B cell (primary cell): ENCODE data around the gene FEV. TPM values are rescaled to one million over a fixed set of nuclear protein-coding genes. Genes with fewer than 3 reads are reported as not detected.

Experiments
- ATAC-seq: fragments of 200-7000 bp; cut with Tn5 transposase; one replicate; pipeline ENCODE4 v1.10.0; 2021; ENCODE audit warnings: low read depth, mild to moderate bottlenecking, moderate number of reproducible peaks, moderate library complexity
- CTCF ChIA-PET: fragments of 350-600 bp; sonication (Branson Sonifier 250); formaldehyde crosslinking; loops from one replicate; lab custom pipeline; 2021; ENCODE audit warnings: antibody characterized with exemption, inconsistent platforms; lab: Charles Lee
- POLR2A ChIA-PET: fragments of 350-600 bp; sonication (Branson Sonifier 250); formaldehyde crosslinking; loops from one replicate; lab custom pipeline; 2021; ENCODE audit warnings: antibody characterized with exemption; lab: Charles Lee
- DNase-seq: peaks from one replicate; pipeline ENCODE4 v3.0.0; 2013
- H2AFZ ChIP-seq: 2 replicates; pipeline ENCODE4 v1.6.1; 2012; ENCODE audit warnings: mild to moderate bottlenecking, low read depth, low read length; ENCODE audit not compliant: insufficient read depth, poor library complexity, severe bottlenecking
- H3K27ac ChIP-seq, 2 donors: 1 replicate in 1 of 2; 2 replicates in 1 of 2; pipeline ENCODE4 v1.5.1; 2012 to 2013; ENCODE audit warnings: low read length in 2 of 2, mild to moderate bottlenecking in 2 of 2, moderate library complexity in 1 of 2
- H3K27me3 ChIP-seq, 4 experiments: fragments of 200-600 bp in 1 of 4; sonication (generic) in 1 of 4; replicated peaks in 1 of 4; 1 replicate in 2 of 4; 2 replicates in 2 of 4; pipeline versions ENCODE4 v1.6.1 to v1.7.0; 2013 to 2016; ENCODE audit warnings: low read length in 3 of 4, mild to moderate bottlenecking in 2 of 4, mixed read lengths in 1 of 4, moderate library complexity in 1 of 4; ENCODE audit not compliant: insufficient read depth in 4 of 4, control insufficient read depth in 3 of 4; ENCODE audit errors: control extremely low read depth in 1 of 4
- H3K36me3 ChIP-seq, 2 experiments: replicated peaks in 1 of 2; 1 replicate in 1 of 2; 2 replicates in 1 of 2; pipeline versions ENCODE4 v1.6.1 to v1.7.1; 2013; ENCODE audit warnings: low read length in 1 of 2; ENCODE audit not compliant: insufficient read depth in 2 of 2, control insufficient read depth in 1 of 2; ENCODE audit errors: control extremely low read depth in 1 of 2, extremely low read depth in 1 of 2
- H3K4me1 ChIP-seq, 2 donors: fragments of 200-600 bp in 1 of 2; sonication (generic) in 1 of 2; 1 replicate in 1 of 2; 2 replicates in 1 of 2; pipeline versions ENCODE4 v1.5.1 to v1.6.1; 2013 to 2017; ENCODE audit warnings: low read length in 2 of 2; ENCODE audit not compliant: control insufficient read depth in 2 of 2, insufficient read depth in 2 of 2
- H3K4me2 ChIP-seq: replicated peaks from 2 replicates; pipeline ENCODE3; 2012; ENCODE audit warnings: mild to moderate bottlenecking, low read depth, low read length; ENCODE audit not compliant: poor library complexity, severe bottlenecking
- H3K4me3 ChIP-seq, 5 experiments: fragments of 200-600 bp in 1 of 5; sonication (generic) in 1 of 5; 1 replicate in 3 of 5; 2 replicates in 2 of 5; pipeline versions ENCODE4 v1.5.1 to v1.7.0; 2011 to 2016; ENCODE audit warnings: low read length in 4 of 5, mild to moderate bottlenecking in 4 of 5, low read depth in 2 of 5, control low read depth in 1 of 5, moderate library complexity in 1 of 5; ENCODE audit not compliant: insufficient read depth in 1 of 5; ENCODE audit errors: control extremely low read depth in 1 of 5, extremely low read depth in 1 of 5
- H3K79me2 ChIP-seq: fragments of 200-600 bp; sonication (generic); one replicate; pipeline ENCODE4 v1.6.0; 2016; ENCODE audit warnings: low read length; ENCODE audit not compliant: control insufficient read depth, insufficient read depth
- H3K9ac ChIP-seq: fragments of 200-600 bp; sonication (generic); 2 replicates; pipeline ENCODE4 v1.6.1; 2017; ENCODE audit warnings: mild to moderate bottlenecking, low read length, moderate library complexity
- H3K9me3 ChIP-seq, 3 donors: one replicate each; pipeline versions ENCODE4 v1.6.1 to v1.7.1; 2013; ENCODE audit warnings: low read length in 2 of 3; ENCODE audit not compliant: control insufficient read depth in 2 of 3, insufficient read depth in 1 of 3; ENCODE audit errors: control extremely low read depth in 1 of 3
- H4K20me1 ChIP-seq: 2 replicates; pipeline ENCODE4 v1.6.0; 2012; ENCODE audit warnings: mild to moderate bottlenecking, low read length; ENCODE audit not compliant: insufficient read depth, control insufficient read depth, poor library complexity, severe bottlenecking
- H3K27ac Mint-ChIP-seq: one replicate; pipeline ENCODE4 v1.8.0; 2021; ENCODE audit warnings: mixed read lengths
- H3K27me3 Mint-ChIP-seq: one replicate; pipeline ENCODE4 v1.8.0; 2021; ENCODE audit warnings: mixed read lengths
- H3K4me1 Mint-ChIP-seq: one replicate; pipeline ENCODE4 v1.8.0; 2021; ENCODE audit warnings: mixed read lengths
- H3K4me3 Mint-ChIP-seq: one replicate; pipeline ENCODE4 v1.8.0; 2021; ENCODE audit warnings: mixed read lengths
- H3K9me3 Mint-ChIP-seq: one replicate; pipeline ENCODE4 v1.8.0; 2022; ENCODE audit warnings: mixed read lengths; ENCODE audit not compliant: insufficient read depth
- EZH2 ChIP-seq: IDR thresholded peaks from 2 replicates; pipeline ENCODE4 v1.6.1; 2012; ENCODE audit warnings: borderline replicate concordance, low read depth, mild to moderate bottlenecking, moderate library complexity, low read length; ENCODE audit not compliant: insufficient read depth, poor library complexity, severe bottlenecking
- WGBS: methylation state at CpG from one replicate; pipeline ENCODE4 v1.1.5; 2013; ENCODE audit warnings: missing lambda C conversion rate; ENCODE audit not compliant: insufficient coverage; 5-methylcytosine and 5-hydroxymethylcytosine counted together
- intact Hi-C: fragments of 100-400 bp; cut with micrococcal nuclease; formaldehyde crosslinking; loops from one replicate; pipeline ENCODE4 v1.10.0; 2022
- polyA plus RNA-seq: library from polyadenylated mRNA; depleted of rRNA; stranded (reverse); fragments of >200 nt; gene quantifications from 2 replicates; pipeline ENCODE4 v1.2.3, GENCODE V29; 2012
- total RNA-seq, 2 donors: library from RNA; stranded (reverse); fragments of 120-200 nt in 1 of 2; gene quantifications; 1 replicate in 1 of 2; 2 replicates in 1 of 2; pipeline versions ENCODE4 v1.2.3 to v1.2.4, GENCODE V29; 2013 to 2022
- TF ChIP-seq, protein P1 (sequence below): fragments of 200-600 bp; IDR thresholded peaks from one replicate; pipeline ENCODE4 v1.8.0; 2022; ENCODE audit warnings: antibody characterized with exemption, mild to moderate bottlenecking

Gene FEV
- total and polyA plus RNA-seq, 2 donors (not counting 1 experiment from before 2014, with no cell fraction given): not detected

- Mint-ChIP-seq H3K27ac (no peak overlapping the region), H3K9me3 (no peaks in the 10 kb centered on the region), H3K27me3 (peaks cover 74% of the 10 kb centered on the region), H3K4me1 (peaks cover 12% of the 10 kb centered on the region), H3K4me3 (no peak overlapping the region)
- ATAC-seq: no peak
- 24% methylated on average over 8 of the region's 9 CpGs for WGBS
- Histone ChIP-seq H3K9ac (no peak overlapping the region), H3K27ac (no peak overlapping the region), H3K9me3 (peaks cover 0 to 29% (median 0%) of the 10 kb centered on the region in 3 donors), H2AFZ (no peak overlapping the region), H3K79me2 (no peaks in the 10 kb centered on the region), H4K20me1 (no peaks in the 10 kb centered on the region), H3K4me3 (no peak overlapping the region), H3K36me3 (no peaks in the 10 kb centered on the region), H3K4me2 (no peak overlapping the region), H3K27me3 (peaks cover 0 to 95% (median 62%) of the 10 kb centered on the region in 4 experiments), H3K4me1 (peaks cover 17 to 43% of the 10 kb centered on the region in 2 donors)
- intact Hi-C loops: loop anchor here (10.0 kb wide), 1 partner anchor 65 kb away; no protein-coding TSS in a partner anchor
- TF ChIP-seq, protein P1, sequence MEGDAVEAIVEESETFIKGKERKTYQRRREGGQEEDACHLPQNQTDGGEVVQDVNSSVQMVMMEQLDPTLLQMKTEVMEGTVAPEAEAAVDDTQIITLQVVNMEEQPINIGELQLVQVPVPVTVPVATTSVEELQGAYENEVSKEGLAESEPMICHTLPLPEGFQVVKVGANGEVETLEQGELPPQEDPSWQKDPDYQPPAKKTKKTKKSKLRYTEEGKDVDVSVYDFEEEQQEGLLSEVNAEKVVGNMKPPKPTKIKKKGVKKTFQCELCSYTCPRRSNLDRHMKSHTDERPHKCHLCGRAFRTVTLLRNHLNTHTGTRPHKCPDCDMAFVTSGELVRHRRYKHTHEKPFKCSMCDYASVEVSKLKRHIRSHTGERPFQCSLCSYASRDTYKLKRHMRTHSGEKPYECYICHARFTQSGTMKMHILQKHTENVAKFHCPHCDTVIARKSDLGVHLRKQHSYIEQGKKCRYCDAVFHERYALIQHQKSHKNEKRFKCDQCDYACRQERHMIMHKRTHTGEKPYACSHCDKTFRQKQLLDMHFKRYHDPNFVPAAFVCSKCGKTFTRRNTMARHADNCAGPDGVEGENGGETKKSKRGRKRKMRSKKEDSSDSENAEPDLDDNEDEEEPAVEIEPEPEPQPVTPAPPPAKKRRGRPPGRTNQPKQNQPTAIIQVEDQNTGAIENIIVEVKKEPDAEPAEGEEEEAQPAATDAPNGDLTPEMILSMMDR: no peak
- no peak for TF ChIP-seq EZH2
- ChIA-PET CTCF (interaction anchor here (1.3 kb wide), 1 partner anchor 40 kb away, joined by 3 read pairs; no protein-coding TSS in a partner anchor), POLR2A (no interaction called here)
- DNase-seq: no peak
Observed at GRCh38 chr2:218990052-218990451, 5.1 kb upstream of the FEV start.

GRCh38 chr2:218988650-218989049 lies 3.7 kb upstream of the FEV start:
- H3K4me3 Mint-ChIP-seq: no peak overlapping the region
- peaks cover 21 to 45% of the 10 kb centered on the region in 2 donors for H3K4me1 ChIP-seq
- intact Hi-C loops: no loop called here
- ChIA-PET CTCF (interaction anchor here (0.8 kb wide), 1 partner anchor 8 kb away, joined by 3 read pairs; no protein-coding TSS in a partner anchor), POLR2A (no interaction called here)
- peaks cover 69% of the 10 kb centered on the region for H3K27me3 Mint-ChIP-seq
- H3K79me2 ChIP-seq: no peaks in the 10 kb centered on the region
- no peak overlapping the region for H3K9ac ChIP-seq
- WGBS: 86% methylated on average over 2 of the region's 2 CpGs
- H3K27me3 ChIP-seq: peaks cover 0 to 95% (median 63%) of the 10 kb centered on the region in 4 experiments
- DNase-seq: no peak
- no peaks in the 10 kb centered on the region for H4K20me1 ChIP-seq
- no peak overlapping the region for H3K4me2 ChIP-seq
- peaks cover 0 to 35% (median 0%) of the 10 kb centered on the region in 3 donors for H3K9me3 ChIP-seq
- no peaks in the 10 kb centered on the region for H3K9me3 Mint-ChIP-seq
- no peak overlapping the region for H3K27ac Mint-ChIP-seq
- no peaks in the 10 kb centered on the region for H3K36me3 ChIP-seq
- ATAC-seq: no peak
- TF ChIP-seq EZH2: no peak
- TF ChIP-seq, protein P1: no peak
- H3K27ac ChIP-seq: no peak overlapping the region
- H3K4me1 Mint-ChIP-seq: peaks cover 13% of the 10 kb centered on the region
- no peak overlapping the region for H2AFZ ChIP-seq
- H3K4me3 ChIP-seq: no peak overlapping the region
